GM19043 (cell line): Measurements from ENCODE around the gene SH2D6.
"Not testable (repeated sequence)": the region's sequence is repeated elsewhere in the genome, so short reads cannot be mapped to it uniquely, and the experiment has no call there.

Experiments
- ATAC-seq: cut with Tn5 transposase; IDR thresholded peaks from one replicate; pipeline ENCODE4 v1.9.1; 2021; ENCODE audit warnings: low read depth; ENCODE audit not compliant: unreplicated experiment

The SH2D6 gene

GRCh38 chr2:85438201-85439024, 19.9 kb downstream of the SH2D6 start:
- ATAC-seq: no peak

GRCh38 chr2:85439025-85439472, 20.5 kb downstream of the SH2D6 start:
- ATAC-seq: no peak

- ATAC-seq: not testable (repeated sequence)
These were observed 21.1 kb downstream of the SH2D6 start for GRCh38 chr2:85439569-85439968.

GRCh38 chr2:85439986-85440385, 21.5 kb downstream of the SH2D6 start:
- no peak for ATAC-seq

GRCh38 chr2:85440729-85441128, 22.2 kb downstream of the SH2D6 start:
- no peak for ATAC-seq

GRCh38 chr2:85441864-85442263, 23.4 kb downstream of the SH2D6 start:
- ATAC-seq: no peak

- no peak for ATAC-seq
These were observed 26.2 kb downstream of the SH2D6 start for GRCh38 chr2:85444629-85445172.

- no peak for ATAC-seq
These were observed 27.1 kb downstream of the SH2D6 start for GRCh38 chr2:85445316-85446295.

GRCh38 chr2:85446296-85447221, 28.0 kb downstream of the SH2D6 start:
- no peak for ATAC-seq

GRCh38 chr2:85447222-85447585, 28.7 kb downstream of the SH2D6 start:
- no peak for ATAC-seq

GRCh38 chr2:85448461-85449213, 30.1 kb downstream of the SH2D6 start:
- no peak for ATAC-seq

- ATAC-seq: no peak
These were observed 30.7 kb downstream of the SH2D6 start for GRCh38 chr2:85449214-85449588.

GRCh38 chr2:85452237-85452636, 33.7 kb downstream of the SH2D6 start:
- ATAC-seq: no peak

- no peak for ATAC-seq
These were observed 35.1 kb downstream of the SH2D6 start for GRCh38 chr2:85453571-85453970.

- no peak for ATAC-seq
These were observed 37.1 kb downstream of the SH2D6 start for GRCh38 chr2:85455552-85456090.

- no peak for ATAC-seq
These were observed 38.5 kb downstream of the SH2D6 start for GRCh38 chr2:85457043-85457442.

- ATAC-seq: no peak
These were observed 39.4 kb downstream of the SH2D6 start for GRCh38 chr2:85457877-85458316.

GRCh38 chr2:85458601-85459563, 40.4 kb downstream of the SH2D6 start:
- ATAC-seq: no peak
